ENCODE measurements around the gene CBLN3.

Gene CBLN3

DNA sequence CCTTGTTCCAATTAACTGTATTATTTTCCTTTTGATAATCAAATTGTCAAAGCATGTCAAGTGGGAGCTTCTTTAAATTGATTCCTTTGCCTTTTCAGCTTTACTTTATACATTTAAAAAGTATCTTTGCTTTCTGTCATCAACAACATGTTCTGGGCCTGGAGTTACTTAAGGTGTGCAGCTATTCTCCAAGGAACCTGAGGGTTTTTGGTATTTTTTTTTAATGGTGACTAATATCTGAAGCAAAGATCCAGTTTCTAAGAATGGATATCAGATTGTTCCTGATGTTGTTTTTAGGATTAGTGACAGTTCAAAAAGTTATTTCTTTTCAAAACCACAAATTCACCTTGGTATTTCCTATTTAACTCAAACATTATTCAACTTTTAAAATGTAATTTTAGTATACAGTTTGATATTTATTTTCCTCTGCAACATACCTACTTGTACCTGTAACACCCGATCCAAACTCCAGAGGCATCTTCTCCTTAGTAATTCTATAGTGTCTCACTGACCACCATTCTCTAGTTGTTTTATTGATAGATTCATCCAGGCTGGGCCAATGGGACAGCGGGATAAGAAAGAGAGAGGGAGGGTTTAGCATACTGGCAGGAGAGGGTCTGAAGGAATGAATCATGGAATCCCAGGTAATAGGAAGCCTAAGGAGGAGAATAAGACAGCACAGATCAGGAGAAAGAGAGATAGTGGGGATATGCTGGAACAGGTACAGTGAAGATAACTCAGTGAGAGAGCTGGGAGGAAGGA, 3.1 kb downstream of the CBLN3 start:
- Histone ChIP-seq H2AFZ (ENCODE audit: low read length) (no peak overlapping the region), H3K9ac (ENCODE audit: low read length) (no peak overlapping the region), H3K4me3 (ENCODE audit: low read depth, low read length, poor library complexity, severe bottlenecking) (no peak overlapping the region), H3K4me2 (ENCODE audit: low read length) (no peak overlapping the region), H4K20me1 (ENCODE audit: insufficient read depth, low read length) (no peaks in the 10 kb centered on the region), H3K36me3 (ENCODE audit: insufficient read depth, low read length) (no peaks in the 10 kb centered on the region), H3K9me2 (ENCODE audit: low read depth, low read length) (no peaks in the 10 kb centered on the region), H3K9me3 (ENCODE audit: low read length) (no peaks in the 10 kb centered on the region), H3K27me3 (ENCODE audit: insufficient read depth, low read length) (no peaks in the 10 kb centered on the region), H3K27ac (ENCODE audit: low read depth, low read length, poor library complexity, severe bottlenecking) (no peak overlapping the region), H3K79me2 (ENCODE audit: insufficient read depth, low read length) (no peaks in the 10 kb centered on the region), H3K4me1 (ENCODE audit: insufficient read depth, low read length, severe bottlenecking) (peaks cover 51% of the 10 kb centered on the region), H3F3A (ENCODE audit: insufficient read depth, low read length) (no peaks in the 10 kb centered on the region)
- TF ChIP-seq, protein P1, sequence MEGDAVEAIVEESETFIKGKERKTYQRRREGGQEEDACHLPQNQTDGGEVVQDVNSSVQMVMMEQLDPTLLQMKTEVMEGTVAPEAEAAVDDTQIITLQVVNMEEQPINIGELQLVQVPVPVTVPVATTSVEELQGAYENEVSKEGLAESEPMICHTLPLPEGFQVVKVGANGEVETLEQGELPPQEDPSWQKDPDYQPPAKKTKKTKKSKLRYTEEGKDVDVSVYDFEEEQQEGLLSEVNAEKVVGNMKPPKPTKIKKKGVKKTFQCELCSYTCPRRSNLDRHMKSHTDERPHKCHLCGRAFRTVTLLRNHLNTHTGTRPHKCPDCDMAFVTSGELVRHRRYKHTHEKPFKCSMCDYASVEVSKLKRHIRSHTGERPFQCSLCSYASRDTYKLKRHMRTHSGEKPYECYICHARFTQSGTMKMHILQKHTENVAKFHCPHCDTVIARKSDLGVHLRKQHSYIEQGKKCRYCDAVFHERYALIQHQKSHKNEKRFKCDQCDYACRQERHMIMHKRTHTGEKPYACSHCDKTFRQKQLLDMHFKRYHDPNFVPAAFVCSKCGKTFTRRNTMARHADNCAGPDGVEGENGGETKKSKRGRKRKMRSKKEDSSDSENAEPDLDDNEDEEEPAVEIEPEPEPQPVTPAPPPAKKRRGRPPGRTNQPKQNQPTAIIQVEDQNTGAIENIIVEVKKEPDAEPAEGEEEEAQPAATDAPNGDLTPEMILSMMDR (IDR thresholded peaks at IDR 0.05; ENCODE audit: low read length), result no peak
- TF ChIP-seq EZH2 (IDR thresholded peaks at IDR 0.05; ENCODE audit: borderline replicate concordance, low read length), result no peak

DNA sequence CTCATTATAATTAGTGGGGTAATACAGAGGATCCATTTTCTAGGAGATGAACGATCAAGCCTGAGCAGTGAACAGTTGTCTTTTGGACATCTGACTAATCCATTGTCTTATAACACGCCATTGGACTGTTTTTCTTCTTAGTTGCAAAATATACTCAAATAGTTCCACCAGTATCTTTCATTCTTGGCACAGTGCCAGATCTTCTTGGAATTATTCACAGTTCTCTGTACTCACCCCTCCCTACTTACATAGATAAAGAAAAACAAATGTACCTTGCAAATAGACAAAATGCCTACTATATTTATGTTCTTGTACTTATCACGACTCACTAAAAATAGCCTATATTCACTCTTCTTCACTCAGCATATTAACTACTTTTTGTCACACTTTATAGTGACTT, 3.8 kb downstream of the CBLN3 start:
- no peaks in the 10 kb centered on the region for H4K20me1 ChIP-seq (ENCODE audit: insufficient read depth, low read length)
- TF ChIP-seq EZH2 (IDR thresholded peaks at IDR 0.05; ENCODE audit: borderline replicate concordance, low read length), result no peak
- TF ChIP-seq, protein P1 (IDR thresholded peaks at IDR 0.05; ENCODE audit: low read length), result no peak
- no peak overlapping the region for H3K9ac ChIP-seq (ENCODE audit: low read length)
- H3K4me1 ChIP-seq (ENCODE audit: insufficient read depth, low read length, severe bottlenecking), result peaks cover 45% of the 10 kb centered on the region
- H3K79me2 ChIP-seq (ENCODE audit: insufficient read depth, low read length), result no peaks in the 10 kb centered on the region
- H2AFZ ChIP-seq (ENCODE audit: low read length), result no peak overlapping the region
- H3K4me2 ChIP-seq (ENCODE audit: low read length), result no peak overlapping the region
- no peaks in the 10 kb centered on the region for H3K27me3 ChIP-seq (ENCODE audit: insufficient read depth, low read length)
- no peak overlapping the region for H3K27ac ChIP-seq (ENCODE audit: low read depth, low read length, poor library complexity, severe bottlenecking)
- H3K36me3 ChIP-seq (ENCODE audit: insufficient read depth, low read length), result no peaks in the 10 kb centered on the region
- H3F3A ChIP-seq (ENCODE audit: insufficient read depth, low read length), result no peaks in the 10 kb centered on the region
- H3K9me3 ChIP-seq (ENCODE audit: low read length), result no peaks in the 10 kb centered on the region
- H3K4me3 ChIP-seq (ENCODE audit: low read depth, low read length, poor library complexity, severe bottlenecking), result no peak overlapping the region
- H3K9me2 ChIP-seq (ENCODE audit: low read depth, low read length), result no peaks in the 10 kb centered on the region

DNA sequence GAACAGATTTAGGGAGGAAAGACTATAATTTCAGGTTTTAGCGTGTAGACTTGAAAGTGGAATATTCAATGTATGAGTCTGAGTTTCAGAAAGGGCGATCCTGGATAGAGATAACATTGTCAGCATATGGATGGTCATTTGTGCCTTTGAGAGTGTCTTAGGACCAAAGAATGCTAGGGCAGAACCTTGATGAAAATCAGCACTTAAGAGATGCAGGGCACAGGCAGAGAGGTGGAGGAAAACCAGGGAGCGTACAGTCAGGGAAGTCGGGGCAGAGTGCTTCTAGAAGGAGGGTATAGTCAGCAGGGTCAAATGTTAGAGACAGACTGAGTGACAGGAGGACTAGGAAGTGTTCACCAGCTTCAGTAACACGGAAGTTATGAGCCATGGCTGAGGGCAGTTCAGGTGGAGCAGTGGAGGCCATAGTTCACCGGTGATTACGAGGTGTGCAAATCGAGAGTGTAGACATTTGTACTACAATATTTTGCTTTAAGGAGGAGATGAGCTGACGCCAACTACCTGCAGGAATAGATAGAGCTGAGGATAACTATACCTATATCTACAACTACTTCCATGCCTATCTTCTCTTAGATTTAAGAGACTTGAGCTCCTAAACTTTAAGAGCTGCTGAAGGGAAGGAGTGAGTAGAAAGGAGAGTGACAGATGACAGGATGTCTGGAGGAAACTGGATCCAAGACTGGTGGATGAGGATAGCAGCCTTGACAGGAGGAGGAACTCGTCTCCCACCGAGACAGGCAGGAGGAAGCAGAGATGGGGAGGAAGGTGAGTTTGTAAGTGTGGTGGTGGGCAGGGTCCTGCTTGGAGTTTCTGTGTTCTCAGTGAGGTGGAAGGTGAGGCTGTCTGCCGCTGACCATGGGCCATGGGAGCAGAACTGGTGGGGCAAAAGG, 6.5 kb downstream of the CBLN3 start:
- peak overlapping the region; percentile 44 for H3K4me3 ChIP-seq (ENCODE audit: low read depth, low read length, poor library complexity, severe bottlenecking)
- no peaks in the 10 kb centered on the region for H3F3A ChIP-seq (ENCODE audit: insufficient read depth, low read length)
- no peak overlapping the region for H2AFZ ChIP-seq (ENCODE audit: low read length)
- peaks cover 33% of the 10 kb centered on the region for H3K4me1 ChIP-seq (ENCODE audit: insufficient read depth, low read length, severe bottlenecking)
- H3K36me3 ChIP-seq (ENCODE audit: insufficient read depth, low read length), result no peaks in the 10 kb centered on the region
- H3K4me2 ChIP-seq (ENCODE audit: low read length), result peak overlapping the region; percentile 58
- no peaks in the 10 kb centered on the region for H3K27me3 ChIP-seq (ENCODE audit: insufficient read depth, low read length)
- no peaks in the 10 kb centered on the region for H3K9me2 ChIP-seq (ENCODE audit: low read depth, low read length)
- H3K79me2 ChIP-seq (ENCODE audit: insufficient read depth, low read length), result no peaks in the 10 kb centered on the region
- no peak overlapping the region for H3K27ac ChIP-seq (ENCODE audit: low read depth, low read length, poor library complexity, severe bottlenecking)
- peak overlapping the region; percentile 33; the same call in 1 of the 2 replicates for H3K9ac ChIP-seq (ENCODE audit: low read length)
- H3K9me3 ChIP-seq (ENCODE audit: low read length), result no peaks in the 10 kb centered on the region
- no peak for TF ChIP-seq EZH2 (IDR thresholded peaks at IDR 0.05; ENCODE audit: borderline replicate concordance, low read length)
- TF ChIP-seq, protein P1 (IDR thresholded peaks at IDR 0.05; ENCODE audit: low read length), result no peak
- H4K20me1 ChIP-seq (ENCODE audit: insufficient read depth, low read length), result no peaks in the 10 kb centered on the region

Data from OCI-LY1 (cell line).